Measurements from ENCODE around the gene ANKRD18A. TPM values are rescaled to one million over a fixed set of nuclear protein-coding genes. Genes with fewer than 3 reads are reported as not detected.

The ANKRD18A gene
- total and polyA plus RNA-seq, 10 of the 15 experiments (the other 5 are each of a cell fraction or from before 2014, with no cell fraction given) = 0.37 TPM; not detected in 9

DNA sequence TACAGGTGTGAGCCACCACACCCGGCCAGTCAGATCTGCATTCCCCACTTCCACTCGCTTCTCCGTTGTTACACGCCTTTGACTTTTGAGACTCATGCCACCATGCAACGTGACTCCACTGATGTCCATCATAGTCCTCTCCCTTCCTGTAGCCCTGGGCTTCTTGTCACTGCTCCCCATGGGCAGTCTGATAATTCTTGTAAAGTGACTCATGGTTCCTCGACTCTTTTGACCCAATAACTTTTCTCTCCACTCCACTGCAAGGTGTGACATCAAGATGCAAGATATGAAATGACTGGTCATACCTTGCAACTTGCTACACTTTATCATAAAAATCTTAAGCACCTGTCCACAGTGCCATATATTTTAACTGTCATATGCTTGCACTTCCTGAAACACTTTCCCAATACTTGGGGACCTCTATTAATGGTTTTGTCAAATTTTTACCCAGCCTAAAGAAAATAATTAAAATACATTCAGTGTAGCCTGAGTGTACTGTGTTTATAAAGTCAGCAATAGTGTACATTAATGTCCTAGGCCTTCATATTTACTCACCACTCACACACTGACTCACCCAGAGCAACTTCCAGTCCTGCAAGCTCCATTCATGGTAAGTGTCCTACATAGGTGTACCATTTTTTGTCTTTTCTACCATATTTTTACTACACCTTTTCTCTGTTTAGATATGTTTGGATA lies 18.6 kb upstream of the ANKRD18A start:
- in situ Hi-C loops (cut with MboI) = no loop called here
- ATAC-seq = no peak

DNA sequence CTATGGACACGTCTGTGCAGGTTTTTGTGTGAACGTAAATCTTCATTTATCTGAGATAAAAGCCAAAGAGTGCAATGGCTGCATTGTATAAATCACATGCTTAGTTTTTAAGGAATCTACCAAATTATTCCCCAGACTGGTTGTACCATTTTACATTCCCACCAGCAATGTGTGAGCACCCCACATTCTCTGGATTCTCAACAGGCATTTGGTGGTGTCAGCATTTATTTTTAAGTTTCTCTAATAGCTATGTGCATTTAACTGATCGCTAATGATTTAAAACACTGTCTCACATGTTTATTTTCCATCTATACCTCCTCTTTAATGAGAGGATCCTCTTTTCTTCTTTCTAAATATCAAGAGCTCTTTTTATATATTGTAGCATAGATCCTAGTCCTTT lies 13.9 kb upstream of the ANKRD18A start:
- no peak overlapping the region for H3K9ac ChIP-seq (ENCODE audit: control insufficient read depth, insufficient read depth, low read length)
- no peak overlapping the region for H3K4me3 ChIP-seq
- ATAC-seq (no peak), FAIRE-seq (no peak), DNase-seq (ENCODE audit: low read depth, low spot score) (no peak)
- ChIA-PET RAD21 (ENCODE audit: unreplicated experiment) (no interaction called here), SMC1A (ENCODE audit: uncharacterized antibody, unreplicated experiment) (no interaction called here), POLR2A (no interaction called here), CTCF (no interaction called here)
- intact Hi-C loops (cut with micrococcal nuclease; ENCODE audit: unreplicated experiment) = no loop called here
- H3K4me2 ChIP-seq (ENCODE audit: control insufficient read depth, insufficient read depth) = no peak overlapping the region
- no peaks in the 10 kb centered on the region for H3K79me2 ChIP-seq (ENCODE audit: control insufficient read depth, insufficient read depth, low read length)
- no peak overlapping the region for H3K27ac ChIP-seq (ENCODE audit: control insufficient read depth, insufficient read depth)
- WGBS (ENCODE audit: insufficient coverage, insufficient replicate concordance, low lambda C conversion rate, missing lambda C conversion rate) = 47% methylated on average over 3 of the region's 3 CpGs
- no peaks in the 10 kb centered on the region for H3K36me3 ChIP-seq (ENCODE audit: control insufficient read depth in 2 of 2, insufficient read depth in 2 of 2, low read length in 1 of 2)
- no peaks in the 10 kb centered on the region for H3K9me3 ChIP-seq (replicated peaks; ENCODE audit: control insufficient read depth, insufficient read depth, low read length)
- BruUV-seq (replicated peaks) = no TSS peak
- no peaks in the 10 kb centered on the region for H4K20me1 ChIP-seq (ENCODE audit: control insufficient read depth, insufficient read depth)
- no peaks in the 10 kb centered on the region for H3K27me3 ChIP-seq (replicated peaks in 1 of 2; ENCODE audit: control insufficient read depth in 2 of 2, insufficient read depth in 2 of 2, low read length in 1 of 2)
- in situ Hi-C loops (cut with MboI) = no loop called here
- H3K4me1 ChIP-seq (ENCODE audit: control insufficient read depth, insufficient read depth, low read length) = no peaks in the 10 kb centered on the region
- no peak overlapping the region for H2AFZ ChIP-seq (ENCODE audit: control insufficient read depth, low read depth, low read length)
- TF ChIP-seq, protein P1, sequence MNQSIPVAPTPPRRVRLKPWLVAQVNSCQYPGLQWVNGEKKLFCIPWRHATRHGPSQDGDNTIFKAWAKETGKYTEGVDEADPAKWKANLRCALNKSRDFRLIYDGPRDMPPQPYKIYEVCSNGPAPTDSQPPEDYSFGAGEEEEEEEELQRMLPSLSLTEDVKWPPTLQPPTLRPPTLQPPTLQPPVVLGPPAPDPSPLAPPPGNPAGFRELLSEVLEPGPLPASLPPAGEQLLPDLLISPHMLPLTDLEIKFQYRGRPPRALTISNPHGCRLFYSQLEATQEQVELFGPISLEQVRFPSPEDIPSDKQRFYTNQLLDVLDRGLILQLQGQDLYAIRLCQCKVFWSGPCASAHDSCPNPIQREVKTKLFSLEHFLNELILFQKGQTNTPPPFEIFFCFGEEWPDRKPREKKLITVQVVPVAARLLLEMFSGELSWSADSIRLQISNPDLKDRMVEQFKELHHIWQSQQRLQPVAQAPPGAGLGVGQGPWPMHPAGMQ (IDR thresholded peaks at IDR 0.05; ENCODE audit: borderline replicate concordance) = no peak
- TF ChIP-seq, protein P2, sequence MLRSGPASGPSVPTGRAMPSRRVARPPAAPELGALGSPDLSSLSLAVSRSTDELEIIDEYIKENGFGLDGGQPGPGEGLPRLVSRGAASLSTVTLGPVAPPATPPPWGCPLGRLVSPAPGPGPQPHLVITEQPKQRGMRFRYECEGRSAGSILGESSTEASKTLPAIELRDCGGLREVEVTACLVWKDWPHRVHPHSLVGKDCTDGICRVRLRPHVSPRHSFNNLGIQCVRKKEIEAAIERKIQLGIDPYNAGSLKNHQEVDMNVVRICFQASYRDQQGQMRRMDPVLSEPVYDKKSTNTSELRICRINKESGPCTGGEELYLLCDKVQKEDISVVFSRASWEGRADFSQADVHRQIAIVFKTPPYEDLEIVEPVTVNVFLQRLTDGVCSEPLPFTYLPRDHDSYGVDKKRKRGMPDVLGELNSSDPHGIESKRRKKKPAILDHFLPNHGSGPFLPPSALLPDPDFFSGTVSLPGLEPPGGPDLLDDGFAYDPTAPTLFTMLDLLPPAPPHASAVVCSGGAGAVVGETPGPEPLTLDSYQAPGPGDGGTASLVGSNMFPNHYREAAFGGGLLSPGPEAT (IDR thresholded peaks at IDR 0.05; ENCODE audit: low read depth) = no peak
- no peak for TF ChIP-seq ZNF274 (IDR thresholded peaks at IDR 0.05; ENCODE audit: insufficient read depth, insufficient read length)
- TF ChIP-seq, protein P3, sequence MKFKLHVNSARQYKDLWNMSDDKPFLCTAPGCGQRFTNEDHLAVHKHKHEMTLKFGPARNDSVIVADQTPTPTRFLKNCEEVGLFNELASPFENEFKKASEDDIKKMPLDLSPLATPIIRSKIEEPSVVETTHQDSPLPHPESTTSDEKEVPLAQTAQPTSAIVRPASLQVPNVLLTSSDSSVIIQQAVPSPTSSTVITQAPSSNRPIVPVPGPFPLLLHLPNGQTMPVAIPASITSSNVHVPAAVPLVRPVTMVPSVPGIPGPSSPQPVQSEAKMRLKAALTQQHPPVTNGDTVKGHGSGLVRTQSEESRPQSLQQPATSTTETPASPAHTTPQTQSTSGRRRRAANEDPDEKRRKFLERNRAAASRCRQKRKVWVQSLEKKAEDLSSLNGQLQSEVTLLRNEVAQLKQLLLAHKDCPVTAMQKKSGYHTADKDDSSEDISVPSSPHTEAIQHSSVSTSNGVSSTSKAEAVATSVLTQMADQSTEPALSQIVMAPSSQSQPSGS (IDR thresholded peaks at IDR 0.05; ENCODE audit: low read length) = no peak

More for the DNA sequence above, 18.6 kb upstream of the ANKRD18A start:
- Histone ChIP-seq H3K4me3 (no peak overlapping the region), H3K36me3 (ENCODE audit: control insufficient read depth in 2 of 2, insufficient read depth in 2 of 2, low read length in 1 of 2) (no peaks in the 10 kb centered on the region), H3K79me2 (ENCODE audit: control insufficient read depth, insufficient read depth, low read length) (no peaks in the 10 kb centered on the region), H4K20me1 (ENCODE audit: control insufficient read depth, insufficient read depth) (no peaks in the 10 kb centered on the region), H3K9ac (ENCODE audit: control insufficient read depth, insufficient read depth, low read length) (no peak overlapping the region), H3K4me1 (ENCODE audit: control insufficient read depth, insufficient read depth, low read length) (no peaks in the 10 kb centered on the region), H3K27ac (ENCODE audit: control insufficient read depth, insufficient read depth) (no peak overlapping the region), H2AFZ (ENCODE audit: control insufficient read depth, low read depth, low read length) (no peak overlapping the region), H3K9me3 (replicated peaks; ENCODE audit: control insufficient read depth, insufficient read depth, low read length) (no peaks in the 10 kb centered on the region), H3K27me3 (replicated peaks in 1 of 2; ENCODE audit: control insufficient read depth in 2 of 2, insufficient read depth in 2 of 2, low read length in 1 of 2) (no peaks in the 10 kb centered on the region), H3K4me2 (ENCODE audit: control insufficient read depth, insufficient read depth) (no peak overlapping the region)
- POLR2A ChIA-PET = no interaction called here
- TF ChIP-seq CHD1 (IDR thresholded peaks at IDR 0.05; ENCODE audit: low read depth, low read length) = no peak
- TF ChIP-seq RAD21 (IDR thresholded peaks at IDR 0.05; ENCODE audit: insufficient read depth, low read depth, low read length) = no peak
- TF ChIP-seq EED (IDR thresholded peaks at IDR 0.05; ENCODE audit: low read depth) = no peak
- TF ChIP-seq ATF7 (IDR thresholded peaks at IDR 0.05; ENCODE audit: low read depth) = no peak
- TF ChIP-seq, protein P4, sequence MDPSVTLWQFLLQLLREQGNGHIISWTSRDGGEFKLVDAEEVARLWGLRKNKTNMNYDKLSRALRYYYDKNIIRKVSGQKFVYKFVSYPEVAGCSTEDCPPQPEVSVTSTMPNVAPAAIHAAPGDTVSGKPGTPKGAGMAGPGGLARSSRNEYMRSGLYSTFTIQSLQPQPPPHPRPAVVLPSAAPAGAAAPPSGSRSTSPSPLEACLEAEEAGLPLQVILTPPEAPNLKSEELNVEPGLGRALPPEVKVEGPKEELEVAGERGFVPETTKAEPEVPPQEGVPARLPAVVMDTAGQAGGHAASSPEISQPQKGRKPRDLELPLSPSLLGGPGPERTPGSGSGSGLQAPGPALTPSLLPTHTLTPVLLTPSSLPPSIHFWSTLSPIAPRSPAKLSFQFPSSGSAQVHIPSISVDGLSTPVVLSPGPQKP (IDR thresholded peaks at IDR 0.05; ENCODE audit: low read depth, low read length) = no peak
- TF ChIP-seq SP1 (IDR thresholded peaks at IDR 0.05; ENCODE audit: low read depth, low read length) = no peak
- no peak for TF ChIP-seq MYC (IDR thresholded peaks at IDR 0.05; ENCODE audit: insufficient read depth, insufficient read length, insufficient replicate concordance, low read length, severe bottlenecking)
- TF ChIP-seq SRF (IDR thresholded peaks at IDR 0.05; ENCODE audit: low read depth in 2 of 2, low read length in 2 of 2) = no peak
- FAIRE-seq (no peak), DNase-seq (ENCODE audit: low read depth, low spot score) (no peak)
- RAD21 ChIA-PET (ENCODE audit: unreplicated experiment) = no interaction called here
- CTCF ChIA-PET = interaction anchor here (0.6 kb wide), 1 partner anchor 731 kb away, joined by 3 read pairs; no protein-coding TSS in a partner anchor
- no TSS peak for BruUV-seq (replicated peaks)
- intact Hi-C loops (cut with micrococcal nuclease; ENCODE audit: unreplicated experiment) = no loop called here
- 35% methylated on average over 6 of the region's 6 CpGs for WGBS (ENCODE audit: insufficient coverage, insufficient replicate concordance, low lambda C conversion rate, missing lambda C conversion rate)
- SMC1A ChIA-PET (ENCODE audit: uncharacterized antibody, unreplicated experiment) = interaction anchor here (0.7 kb wide), 1 partner anchor 33 kb away, joined by 3 read pairs; no protein-coding TSS in a partner anchor

Data from GM12878 (cell line).